ENCODE data around the gene RTL9. TPM values are rescaled to one million over a fixed set of nuclear protein-coding genes. Genes with fewer than 3 reads are reported as not detected.

RTL9 gene
- total and polyA plus RNA-seq, 2 donors (not counting 3 experiments of a cell fraction or from before 2014, with no cell fraction given) = not detected

DNA sequence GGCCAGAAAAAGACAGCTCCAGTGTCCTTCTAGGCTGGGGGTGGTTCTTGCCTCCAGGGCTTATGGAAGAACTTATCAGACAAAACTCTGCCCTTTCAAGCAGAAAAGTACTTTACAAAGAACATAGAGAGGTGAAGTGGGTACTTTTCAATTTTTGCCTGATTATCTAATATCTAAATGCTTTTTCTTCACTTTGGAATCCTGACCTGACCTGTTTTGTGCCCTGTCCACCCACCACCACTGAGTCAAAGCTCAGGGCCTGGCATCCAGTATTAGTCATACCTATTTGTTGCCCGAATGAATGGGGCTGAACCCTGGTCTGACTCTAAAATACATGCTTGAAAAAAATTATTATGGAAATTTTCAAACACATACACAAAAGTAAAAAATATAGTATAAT lies 37.2 kb downstream of the RTL9 start:
- POLR2A ChIA-PET = no interaction called here
- BruUV-seq (replicated peaks) = no TSS peak
- Histone ChIP-seq H3K4me2 (ENCODE audit: insufficient read depth, low read length) (no peak overlapping the region), H3K9me1 (replicated peaks; ENCODE audit: control insufficient read depth, extremely low read depth, insufficient read depth, low read length) (no peaks in the 10 kb centered on the region), H3K27me3 (ENCODE audit: control insufficient read depth in 2 of 2, insufficient read depth in 2 of 2, low read length in 2 of 2) (no peaks in the 10 kb centered on the region), H3K36me3 (ENCODE audit: control insufficient read depth in 2 of 2, extremely low read depth in 1 of 2, insufficient read depth in 2 of 2, low read length in 2 of 2) (no peaks in the 10 kb centered on the region), H4K20me1 (replicated peaks; ENCODE audit: control insufficient read depth, extremely low read depth, insufficient read depth, low read length) (no peaks in the 10 kb centered on the region), H3K4me1 (ENCODE audit: control insufficient read depth, extremely low read depth, insufficient read depth, low read length) (no peaks in the 10 kb centered on the region), H3K79me2 (ENCODE audit: control insufficient read depth, insufficient read depth, low read length) (no peaks in the 10 kb centered on the region), H3K9ac (replicated peaks; ENCODE audit: extremely low read depth, insufficient read depth, low read length) (no peak overlapping the region), H2AFZ (ENCODE audit: low read depth, low read length) (no peak overlapping the region), H3K27ac (ENCODE audit: insufficient read depth, low read depth, low read length) (no peak overlapping the region), H3K4me3 (replicated peaks in 1 of 3; ENCODE audit: insufficient read depth in 1 of 3, low read depth in 1 of 3, low read length in 3 of 3) (no peak overlapping the region), H3K9me3 (replicated peaks; ENCODE audit: control insufficient read depth, insufficient read depth, low read length) (no peaks in the 10 kb centered on the region)
- FAIRE-seq (no peak), DNase-seq (ENCODE audit: low read depth, low spot score) (no peak)
- dilution Hi-C loops (cut with MboI; ENCODE audit: extremely low pct_ligation_motif_present, low sequenced_read_pairs) = no loop called here
- intact Hi-C loops (cut with micrococcal nuclease) = no loop called here
- CTCF ChIA-PET = interaction anchor here (1.7 kb wide), 1 partner anchor 18 kb away, joined by 4 read pairs; no protein-coding TSS in a partner anchor
- no peak for TF ChIP-seq POLR2AphosphoS5 (IDR thresholded peaks at IDR 0.05; ENCODE audit: insufficient read depth, low read depth, low read length)
- no peak for TF ChIP-seq POLR2A (IDR thresholded peaks at IDR 0.05; ENCODE audit: low read depth, low read length)
- TF ChIP-seq MAX (IDR thresholded peaks at IDR 0.05; ENCODE audit: insufficient read depth, insufficient read length) = no peak
- TF ChIP-seq, protein P1, sequence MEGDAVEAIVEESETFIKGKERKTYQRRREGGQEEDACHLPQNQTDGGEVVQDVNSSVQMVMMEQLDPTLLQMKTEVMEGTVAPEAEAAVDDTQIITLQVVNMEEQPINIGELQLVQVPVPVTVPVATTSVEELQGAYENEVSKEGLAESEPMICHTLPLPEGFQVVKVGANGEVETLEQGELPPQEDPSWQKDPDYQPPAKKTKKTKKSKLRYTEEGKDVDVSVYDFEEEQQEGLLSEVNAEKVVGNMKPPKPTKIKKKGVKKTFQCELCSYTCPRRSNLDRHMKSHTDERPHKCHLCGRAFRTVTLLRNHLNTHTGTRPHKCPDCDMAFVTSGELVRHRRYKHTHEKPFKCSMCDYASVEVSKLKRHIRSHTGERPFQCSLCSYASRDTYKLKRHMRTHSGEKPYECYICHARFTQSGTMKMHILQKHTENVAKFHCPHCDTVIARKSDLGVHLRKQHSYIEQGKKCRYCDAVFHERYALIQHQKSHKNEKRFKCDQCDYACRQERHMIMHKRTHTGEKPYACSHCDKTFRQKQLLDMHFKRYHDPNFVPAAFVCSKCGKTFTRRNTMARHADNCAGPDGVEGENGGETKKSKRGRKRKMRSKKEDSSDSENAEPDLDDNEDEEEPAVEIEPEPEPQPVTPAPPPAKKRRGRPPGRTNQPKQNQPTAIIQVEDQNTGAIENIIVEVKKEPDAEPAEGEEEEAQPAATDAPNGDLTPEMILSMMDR (IDR thresholded peaks at IDR 0.05; ENCODE audit: extremely low read depth in 1 of 2, insufficient read depth in 1 of 2, low read depth in 1 of 2, low read length in 2 of 2) = no peak
- no peak for TF ChIP-seq FOS (IDR thresholded peaks at IDR 0.05; ENCODE audit: borderline replicate concordance, insufficient read depth, low read length)
- no peak for TF ChIP-seq MYC (IDR thresholded peaks at IDR 0.05; ENCODE audit: low read depth, low read length)
- TF ChIP-seq EZH2 (IDR thresholded peaks at IDR 0.05; ENCODE audit: borderline replicate concordance, low read depth, low read length, severe bottlenecking) = no peak
- no peak for TF ChIP-seq GATA2 (IDR thresholded peaks at IDR 0.05; ENCODE audit: insufficient read depth, insufficient read length, low read depth, low read length)
- TF ChIP-seq JUN (IDR thresholded peaks at IDR 0.05; ENCODE audit: borderline replicate concordance, insufficient read depth, insufficient read length, low read depth) = no peak
